Adrenal gland (tissue), 12 donors: ENCODE measurements around the gene PPM1L. TPM values are rescaled to one million over a fixed set of nuclear protein-coding genes. Genes with fewer than 3 reads are reported as not detected.

Experiments
- DNase-seq, 7 donors: peaks; one replicate each; pipeline ENCODE4 v3.0.0-alpha.2; 2019 to 2020
- H3K27ac ChIP-seq, 5 donors: fragments of 200-600 bp; sonication (generic) in 4 of 5; 1 replicate in 3 of 5; 2 replicates in 2 of 5; pipeline versions ENCODE4 v1.5.1 to v1.8.0; 2016 to 2020; ENCODE audit warnings: mild to moderate bottlenecking in 1 of 5
- H3K27me3 ChIP-seq: fragments of 200-600 bp; 2 replicates; pipeline ENCODE4 v1.8.0; 2021
- H3K36me3 ChIP-seq, 2 donors: fragments of 200-600 bp; replicated peaks in 1 of 2; 1 replicate in 1 of 2; 2 replicates in 1 of 2; pipeline versions ENCODE4 v1.5.1 to v1.8.0; 2018 to 2022
- H3K4me1 ChIP-seq, 2 donors: fragments of 200-600 bp; replicated peaks in 1 of 2; 1 replicate in 1 of 2; 2 replicates in 1 of 2; pipeline versions ENCODE4 v1.5.1 to v1.8.0; 2018 to 2021
- H3K4me3 ChIP-seq, 4 donors: fragments of 200-600 bp; sonication (generic) in 3 of 4; one replicate each; pipeline ENCODE4 v1.5.1; 2016 to 2018
- H3K9me3 ChIP-seq, 3 donors: fragments of 200-600 bp; sonication (generic) in 1 of 3; replicated peaks in 1 of 3; 1 replicate in 2 of 3; 2 replicates in 1 of 3; pipeline versions ENCODE4 v1.5.1 to v1.8.0; 2016 to 2021
- POLR2A ChIP-seq, 2 donors: fragments of 450-650 bp; IDR thresholded peaks; one replicate each; pipeline ENCODE4 v1.6.1; 2017; ENCODE audit warnings: antibody characterized with exemption in 2 of 2, mild to moderate bottlenecking in 2 of 2, moderate library complexity in 1 of 2
- WGBS, 4 donors: extraction: QIAGEN DNeasy Blood & Tissue Kit in 2 of 4; methylation state at CpG; one replicate each; pipeline versions ENCODE4 v1.1.5 to v1.1.7; 2013 to 2017; 5-methylcytosine and 5-hydroxymethylcytosine counted together
- intact Hi-C, 2 donors: fragments of 100-400 bp; cut with DNase I; formaldehyde crosslinking; loops; one replicate each; pipeline versions ENCODE4 v1.14.1 to v1.15.0; 2022 to 2023
- polyA plus RNA-seq, 3 donors: library from polyadenylated mRNA; stranded (reverse); fragments of 200-250 nt in 2 of 3; fragments of 350-450 nt in 1 of 3; fragmentation: Illumina TruSeq in 1 of 3; extraction: RNeasy Lipid Tissue Mini Kit (QIAGEN cat#74804) in 1 of 3; gene quantifications; one replicate each; pipeline ENCODE4 v1.2.3, GENCODE V29; 2013 to 2014
- total RNA-seq, 9 donors: library from RNA; depleted of rRNA in 4 of 9; stranded (reverse); fragments of >200 nt in 4 of 9; fragments of 120-200 nt in 1 of 9; fragmentation: NEBNext Ultra II Directional in 1 of 9; extraction: Animal tissue kit (Norgen Biotek cat#: 25700) in 1 of 9; gene quantifications; one replicate each; pipeline versions ENCODE4 v1.1.0 to v1.2.4, GENCODE V29; 2013 to 2023
- TF ChIP-seq, protein P1 (sequence below), 6 experiments: fragments of 450-650 bp in 4 of 6; fragments of 200-600 bp in 2 of 6; sonication (generic) in 1 of 6; IDR thresholded peaks; 1 replicate in 5 of 6; 2 replicates in 1 of 6; pipeline versions ENCODE4 v1.5.1 to v1.8.0; 2016 to 2021; ENCODE audit warnings: antibody characterized with exemption in 6 of 6, mild to moderate bottlenecking in 2 of 6, moderate library complexity in 1 of 6
- donor health status: healthy with polysubstance abuse.
- donor health status: Bipolar disorder and iron deficiency.
- donor health status: DM: yes; HTN: yes; CAD: no.
- donor health status: DM: no; HTN: no; CAD: no.
- donor health status: DM: no; HTN: no; CAD: no.
- donor health status: DM: yes; HTN: yes; CAD: no.

PPM1L gene
- total and polyA plus RNA-seq, 12 donors, result 2.4 to 53.6 (median 35.0) TPM

DNA sequence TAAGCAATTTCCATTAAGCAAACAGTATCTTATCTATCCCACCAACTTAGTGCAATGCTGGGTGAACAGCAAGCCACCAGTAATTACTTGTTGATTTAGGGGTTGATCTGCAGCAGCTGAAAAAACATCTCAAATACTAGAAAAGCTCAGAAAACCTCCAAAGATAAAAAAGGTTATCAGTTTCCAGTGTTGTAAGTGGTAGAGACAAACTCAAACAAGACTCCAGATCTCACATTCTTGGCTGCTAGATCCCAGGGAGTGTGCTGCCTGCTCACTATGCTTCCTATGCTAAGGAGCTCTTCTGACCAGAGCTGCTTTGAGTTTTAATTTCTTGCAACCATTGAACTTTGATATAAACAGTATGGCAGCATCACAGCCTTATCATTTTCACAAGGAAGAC, 337.9 kb downstream of the PPM1L start:
- Histone ChIP-seq H3K27ac (no peak overlapping the region), H3K27me3 (no peaks in the 10 kb centered on the region), H3K36me3 (no peaks in the 10 kb centered on the region), H3K4me3 (no peak overlapping the region), H3K4me1 (no peaks in the 10 kb centered on the region), H3K9me3 (no peaks in the 10 kb centered on the region)
- no peak for DNase-seq
- TF ChIP-seq POLR2A (IDR thresholded peaks at IDR 0.05), result no peak
- TF ChIP-seq, protein P1, sequence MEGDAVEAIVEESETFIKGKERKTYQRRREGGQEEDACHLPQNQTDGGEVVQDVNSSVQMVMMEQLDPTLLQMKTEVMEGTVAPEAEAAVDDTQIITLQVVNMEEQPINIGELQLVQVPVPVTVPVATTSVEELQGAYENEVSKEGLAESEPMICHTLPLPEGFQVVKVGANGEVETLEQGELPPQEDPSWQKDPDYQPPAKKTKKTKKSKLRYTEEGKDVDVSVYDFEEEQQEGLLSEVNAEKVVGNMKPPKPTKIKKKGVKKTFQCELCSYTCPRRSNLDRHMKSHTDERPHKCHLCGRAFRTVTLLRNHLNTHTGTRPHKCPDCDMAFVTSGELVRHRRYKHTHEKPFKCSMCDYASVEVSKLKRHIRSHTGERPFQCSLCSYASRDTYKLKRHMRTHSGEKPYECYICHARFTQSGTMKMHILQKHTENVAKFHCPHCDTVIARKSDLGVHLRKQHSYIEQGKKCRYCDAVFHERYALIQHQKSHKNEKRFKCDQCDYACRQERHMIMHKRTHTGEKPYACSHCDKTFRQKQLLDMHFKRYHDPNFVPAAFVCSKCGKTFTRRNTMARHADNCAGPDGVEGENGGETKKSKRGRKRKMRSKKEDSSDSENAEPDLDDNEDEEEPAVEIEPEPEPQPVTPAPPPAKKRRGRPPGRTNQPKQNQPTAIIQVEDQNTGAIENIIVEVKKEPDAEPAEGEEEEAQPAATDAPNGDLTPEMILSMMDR (IDR thresholded peaks at IDR 0.05), result no peak
- intact Hi-C loops, result no loop called here

DNA sequence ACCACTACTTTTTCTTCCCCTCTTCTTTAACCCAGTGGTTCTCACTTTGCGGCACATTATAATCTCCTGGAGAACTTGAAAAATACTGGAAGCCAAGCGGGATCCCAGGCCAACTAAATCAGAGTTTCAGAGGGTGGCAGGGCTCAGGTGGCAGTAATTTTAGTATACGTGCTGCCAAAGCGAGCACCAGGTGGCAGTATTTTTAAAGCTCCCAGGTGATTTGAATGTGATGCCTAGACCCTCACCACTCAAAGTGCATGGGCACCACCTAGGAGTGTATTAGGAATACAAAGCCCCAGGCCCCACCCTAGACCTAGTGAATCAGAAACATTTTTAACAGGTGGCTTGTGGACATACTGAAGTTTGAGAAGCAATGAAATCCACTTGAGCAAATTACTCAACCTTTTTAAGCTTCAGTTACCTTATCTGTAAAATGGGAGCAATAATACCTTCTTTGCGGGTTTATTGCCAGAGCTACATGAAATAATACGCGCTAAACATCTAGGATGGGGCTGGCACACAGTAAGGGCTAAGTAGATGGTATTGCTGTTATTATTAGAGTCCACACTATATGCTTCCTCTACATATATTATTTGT, 340.8 kb downstream of the PPM1L start:
- no peak overlapping the region for H3K4me3 ChIP-seq
- 73 to 88% (median 84%) methylated on average over 7 of the region's 7 CpGs for WGBS, 4 donors
- H3K27ac ChIP-seq, result no peak overlapping the region
- H3K36me3 ChIP-seq, result no peaks in the 10 kb centered on the region
- no peaks in the 10 kb centered on the region for H3K4me1 ChIP-seq
- TF ChIP-seq, protein P1 (IDR thresholded peaks at IDR 0.05), result no peak
- TF ChIP-seq POLR2A (IDR thresholded peaks at IDR 0.05), result no peak
- intact Hi-C loops, result no loop called here
- H3K9me3 ChIP-seq, result no peaks in the 10 kb centered on the region
- H3K27me3 ChIP-seq, result no peaks in the 10 kb centered on the region
- no peak for DNase-seq

DNA sequence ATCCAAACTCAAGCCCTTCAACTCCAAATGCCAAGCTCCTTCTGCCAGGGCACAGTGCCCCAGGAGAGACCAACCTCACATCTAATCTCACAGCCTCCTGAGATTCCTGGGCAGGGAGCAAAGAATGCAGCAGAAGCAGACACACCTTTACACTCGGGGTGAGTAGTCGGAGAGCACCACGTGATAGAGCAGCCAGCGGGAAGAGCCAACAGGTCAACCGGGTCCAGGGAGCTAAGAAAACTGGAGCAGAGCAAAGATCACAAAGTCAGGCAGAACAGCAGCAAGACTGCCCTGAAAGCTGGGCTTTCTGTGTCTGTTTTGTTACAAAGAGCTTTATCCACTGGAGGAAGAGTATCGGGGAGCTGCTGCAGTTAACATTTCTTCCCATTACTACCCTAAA, 345.0 kb downstream of the PPM1L start:
- intact Hi-C loops, result no loop called here
- TF ChIP-seq, protein P1 (IDR thresholded peaks at IDR 0.05), result no peak
- TF ChIP-seq POLR2A (IDR thresholded peaks at IDR 0.05), result no peak
- Histone ChIP-seq H3K27ac (no peak overlapping the region), H3K4me1 (no peaks in the 10 kb centered on the region), H3K4me3 (no peak overlapping the region), H3K36me3 (no peaks in the 10 kb centered on the region), H3K27me3 (no peaks in the 10 kb centered on the region), H3K9me3 (no peaks in the 10 kb centered on the region)
- WGBS, 4 donors, result 92 to 94% (median 93%) methylated on average over 6 of the region's 6 CpGs
- no peak for DNase-seq

DNA sequence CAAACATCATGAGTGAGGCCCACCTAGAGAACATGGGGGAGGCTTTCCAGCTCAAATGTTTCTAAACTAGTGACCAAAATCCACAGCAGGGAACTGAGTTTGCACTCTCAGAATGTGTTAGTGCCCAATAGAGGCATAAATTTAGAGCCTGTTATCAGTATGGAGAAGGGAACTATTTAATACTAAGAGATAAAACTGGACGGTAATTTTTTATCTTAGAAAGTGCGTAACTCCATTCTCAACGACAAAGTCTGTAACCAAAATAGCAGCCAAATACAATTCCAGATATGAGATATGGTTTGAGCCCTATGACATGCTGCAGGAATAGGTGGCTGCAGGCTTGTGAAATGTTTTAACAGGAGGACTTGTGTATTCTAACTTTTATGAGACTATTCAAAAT, 345.6 kb downstream of the PPM1L start:
- 76 to 91% (median 86%) methylated on average over 3 of the region's 3 CpGs for WGBS, 4 donors
- no peaks in the 10 kb centered on the region for H3K27me3 ChIP-seq
- H3K9me3 ChIP-seq, result no peaks in the 10 kb centered on the region
- TF ChIP-seq POLR2A (IDR thresholded peaks at IDR 0.05), result no peak
- TF ChIP-seq, protein P1 (IDR thresholded peaks at IDR 0.05), result no peak
- DNase-seq, result no peak
- no peaks in the 10 kb centered on the region for H3K4me1 ChIP-seq
- no peaks in the 10 kb centered on the region for H3K36me3 ChIP-seq
- no peak overlapping the region for H3K4me3 ChIP-seq
- intact Hi-C loops, result no loop called here
- no peak overlapping the region for H3K27ac ChIP-seq
